GM18505 (cell line): ENCODE measurements around the gene PDE4D.

Experiments used
- ATAC-seq: cut with Tn5 transposase; IDR thresholded peaks from one replicate; pipeline ENCODE4 v1.9.1; 2021; ENCODE audit not compliant: unreplicated experiment
- POLR2A ChIP-seq: IDR thresholded peaks from 4 replicates; pipeline ENCODE4 v1.6.1; 2011; ENCODE audit warnings: borderline replicate concordance; ENCODE audit not compliant: insufficient read depth, insufficient read length; ENCODE audit errors: extremely low read depth

The PDE4D gene

DNA sequence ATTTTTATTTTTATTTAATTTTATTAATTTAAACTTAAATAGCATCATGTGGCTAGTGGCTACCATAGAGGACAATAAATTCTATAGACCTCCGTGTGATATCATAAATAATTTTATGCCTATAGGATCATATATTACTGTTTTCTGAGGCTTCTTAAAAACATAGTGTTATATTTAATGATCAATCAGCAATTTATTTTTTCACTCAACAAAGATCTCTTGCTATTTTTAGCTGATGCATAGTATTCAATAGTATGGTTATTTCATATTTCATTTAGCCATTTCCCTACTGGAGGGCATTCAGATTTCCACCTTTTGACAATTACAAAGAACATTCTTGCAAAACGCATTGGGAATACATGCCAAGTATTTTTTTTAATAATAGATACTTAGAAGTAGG, 114.1 kb downstream of the PDE4D start:
- TF ChIP-seq POLR2A: no peak
- no peak for ATAC-seq

DNA sequence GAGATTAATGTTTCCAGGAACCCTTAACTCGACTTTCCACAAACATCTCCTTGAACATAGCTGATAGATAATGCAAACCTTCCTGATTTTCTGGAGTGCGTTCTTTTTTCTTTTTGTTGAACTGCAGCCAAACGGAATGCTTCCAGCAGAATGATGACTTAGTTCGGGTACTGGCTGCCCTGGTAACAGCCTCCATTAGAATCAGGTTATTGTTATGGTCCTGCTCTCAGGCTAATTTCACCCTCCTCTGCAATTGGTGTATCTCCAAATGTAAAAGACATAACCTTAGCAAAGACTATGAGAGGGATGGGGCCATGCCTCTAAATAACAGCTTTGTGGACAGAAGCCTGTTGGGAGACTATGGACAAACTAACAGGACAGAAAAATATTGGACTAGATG, 116.5 kb downstream of the PDE4D start:
- no peak for ATAC-seq
- no peak for TF ChIP-seq POLR2A

DNA sequence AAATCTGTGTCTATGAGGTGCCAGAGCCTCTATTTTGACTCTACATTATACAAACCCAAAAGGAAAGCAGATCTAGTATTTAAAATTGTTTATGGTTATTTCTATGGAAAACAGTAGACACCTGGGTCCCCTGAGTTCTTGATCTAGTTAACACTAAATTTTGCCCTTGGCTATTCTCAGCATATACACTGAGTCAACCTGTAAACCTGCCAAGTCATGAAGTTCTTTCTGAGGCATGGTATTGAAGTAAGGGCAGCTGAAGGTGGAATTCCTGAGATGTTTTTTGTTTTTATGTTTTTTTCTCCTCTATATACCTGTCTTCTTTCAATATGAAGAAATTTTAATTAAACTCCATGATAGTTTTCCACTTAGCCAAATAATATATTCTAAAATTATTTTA, 120.2 kb downstream of the PDE4D start:
- no peak for TF ChIP-seq POLR2A
- no peak for ATAC-seq

DNA sequence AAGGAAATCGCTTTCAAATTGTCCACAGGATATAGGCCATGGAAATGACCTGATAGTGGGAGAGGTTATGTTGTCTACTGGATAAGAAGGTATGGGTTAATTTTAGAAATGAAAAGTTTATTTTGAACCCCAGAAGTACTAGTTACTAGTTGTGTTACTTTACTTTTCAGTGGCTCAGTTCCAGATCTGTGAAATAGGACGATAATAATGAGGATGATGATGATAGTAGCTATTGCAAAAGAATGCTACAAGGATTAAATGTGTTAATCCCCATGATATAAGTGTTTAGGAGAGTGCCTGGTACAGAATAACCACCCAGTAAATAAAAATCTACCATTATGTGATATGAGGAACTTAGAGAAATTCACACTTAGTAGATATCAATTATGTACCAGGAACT, 120.8 kb downstream of the PDE4D start:
- no peak for TF ChIP-seq POLR2A
- ATAC-seq: no peak

DNA sequence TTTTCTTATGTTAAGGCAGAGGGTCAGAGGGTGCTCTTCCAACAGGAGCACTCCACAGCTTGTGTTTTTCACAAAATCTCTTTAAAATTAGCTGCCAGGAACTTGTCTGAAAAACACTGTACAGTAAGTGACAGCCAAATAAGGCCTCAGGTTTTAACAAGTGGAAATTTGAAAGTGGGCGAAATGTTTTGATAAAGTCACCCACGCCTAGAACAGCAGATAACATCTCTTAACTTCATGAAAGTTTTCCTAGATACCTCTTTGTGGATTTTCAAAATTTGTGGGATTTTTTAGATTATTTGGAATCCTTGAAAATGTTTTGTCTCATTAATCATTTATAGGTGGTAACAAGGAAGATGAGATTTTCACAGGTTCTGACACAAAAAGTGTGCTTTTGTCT, 121.3 kb downstream of the PDE4D start:
- no peak for TF ChIP-seq POLR2A
- ATAC-seq: no peak

DNA sequence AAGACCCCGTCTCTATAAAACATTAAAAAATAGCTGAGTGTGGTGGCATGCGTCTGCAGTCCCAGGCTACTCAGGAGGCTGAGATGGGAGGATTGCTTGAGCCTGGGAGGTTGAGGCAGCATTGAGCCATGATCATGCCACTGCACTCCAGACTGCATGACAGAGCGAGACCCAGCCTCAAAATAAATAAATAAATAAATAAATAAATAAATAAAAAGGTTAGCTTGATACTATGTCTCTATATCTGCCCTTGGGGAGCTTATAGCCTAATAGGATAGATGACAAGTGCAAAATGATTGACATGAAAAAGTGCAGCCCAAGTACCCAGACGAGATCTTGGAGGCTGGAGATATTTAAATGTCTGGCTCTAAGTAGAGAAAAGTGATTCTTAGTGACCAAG, 122.6 kb downstream of the PDE4D start:
- no peak for TF ChIP-seq POLR2A
- ATAC-seq: no peak

DNA sequence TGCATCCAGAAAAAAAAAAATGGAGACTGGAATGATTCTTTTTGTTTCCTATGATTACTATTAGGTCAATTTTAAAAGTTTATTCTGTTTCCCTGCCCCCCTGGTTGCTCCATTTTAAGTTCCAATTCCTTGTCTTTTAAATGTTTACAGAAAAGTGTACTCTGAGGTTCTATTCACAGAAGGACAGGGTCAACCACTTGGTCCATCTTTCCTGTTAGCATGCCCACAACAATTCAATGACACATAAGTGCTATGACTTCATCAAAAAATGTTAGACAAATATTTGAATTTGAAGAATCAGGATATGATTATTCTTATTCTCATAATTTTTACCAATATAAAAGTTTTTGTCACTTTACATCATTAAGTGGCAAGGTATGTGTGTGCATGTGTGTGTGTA, 123.7 kb downstream of the PDE4D start:
- no peak for ATAC-seq
- no peak for TF ChIP-seq POLR2A

DNA sequence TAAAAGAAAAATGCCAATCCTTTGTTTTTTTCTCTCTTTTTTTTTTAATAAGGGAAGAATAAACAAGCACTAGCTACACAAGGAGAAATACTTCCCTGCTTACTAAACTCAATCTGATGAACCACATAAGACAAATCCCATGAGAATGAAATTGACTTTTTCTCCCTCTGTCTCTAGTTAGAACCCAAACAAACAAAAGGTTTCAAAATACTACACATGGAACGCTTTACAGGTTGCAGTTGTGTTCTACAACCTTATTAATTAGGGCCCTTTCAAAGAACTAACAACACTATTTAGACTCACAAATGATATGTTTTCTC, 124.5 kb downstream of the PDE4D start:
- no peak for ATAC-seq
- TF ChIP-seq POLR2A: no peak

DNA sequence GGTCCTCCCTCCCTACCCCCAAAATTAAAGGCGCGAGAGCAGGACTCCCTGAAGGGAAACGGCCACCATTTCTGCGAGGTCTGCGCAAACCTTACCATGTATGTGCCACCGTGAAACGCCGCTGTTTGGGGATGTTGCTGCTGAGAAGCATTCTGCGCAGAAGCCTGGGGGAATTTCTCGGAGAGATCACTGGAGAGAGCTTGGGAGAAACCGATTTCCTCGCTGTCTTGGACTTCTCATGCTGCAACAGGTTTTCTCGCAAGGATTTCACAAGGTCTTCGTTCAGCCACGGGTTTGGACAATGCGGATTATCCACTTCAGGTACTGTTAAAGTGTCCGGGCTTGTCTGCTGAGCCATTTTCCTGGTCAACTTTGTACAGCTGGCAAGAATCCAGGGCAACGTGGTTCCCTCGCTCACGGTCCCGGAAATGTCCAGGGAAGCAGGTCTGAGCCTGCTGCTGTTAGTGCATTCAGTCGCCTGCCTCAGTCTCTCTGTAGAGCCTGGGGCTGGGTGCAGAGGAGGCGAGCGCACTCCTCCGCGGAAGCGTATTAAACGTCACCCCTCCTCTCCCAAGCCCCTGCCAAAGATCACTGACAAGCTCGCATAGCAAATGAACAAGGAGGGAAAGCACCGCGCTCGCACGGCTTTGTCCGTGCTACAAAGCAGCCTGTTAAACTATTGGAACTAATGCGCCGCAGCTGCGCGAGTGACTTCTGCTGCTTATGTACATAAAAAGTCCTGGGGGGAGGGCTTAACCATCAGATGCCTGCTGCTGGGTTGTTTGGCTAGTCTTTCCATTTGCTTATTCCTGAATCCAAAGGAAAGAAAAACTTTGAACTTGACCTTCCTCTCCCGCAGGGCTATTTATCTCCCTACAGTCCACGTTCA, 125.1 kb downstream of the PDE4D start:
- no peak for TF ChIP-seq POLR2A
- no peak for ATAC-seq

DNA sequence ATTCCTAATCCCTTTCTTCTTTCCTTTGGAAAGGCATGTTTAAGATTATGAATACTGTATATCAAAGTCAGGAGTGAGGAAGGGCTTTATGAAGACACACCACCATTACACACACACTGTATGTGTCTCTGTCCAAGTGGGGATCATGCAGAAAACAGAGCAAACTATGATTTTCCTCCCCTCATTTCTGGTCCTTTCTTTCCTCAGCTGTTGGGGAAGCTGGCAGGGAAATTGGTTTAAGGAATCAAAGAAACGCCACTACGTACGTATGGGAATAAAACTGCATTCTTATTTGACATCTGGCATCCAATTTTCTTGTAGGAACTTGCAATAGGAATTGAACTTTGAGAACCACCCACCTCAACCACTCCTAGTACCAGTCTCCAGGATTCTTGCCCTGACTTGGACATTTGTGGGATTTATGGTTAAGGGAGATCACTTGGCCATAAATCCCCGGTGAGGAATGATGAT, 125.8 kb downstream of the PDE4D start:
- no peak for ATAC-seq
- TF ChIP-seq POLR2A: no peak

DNA sequence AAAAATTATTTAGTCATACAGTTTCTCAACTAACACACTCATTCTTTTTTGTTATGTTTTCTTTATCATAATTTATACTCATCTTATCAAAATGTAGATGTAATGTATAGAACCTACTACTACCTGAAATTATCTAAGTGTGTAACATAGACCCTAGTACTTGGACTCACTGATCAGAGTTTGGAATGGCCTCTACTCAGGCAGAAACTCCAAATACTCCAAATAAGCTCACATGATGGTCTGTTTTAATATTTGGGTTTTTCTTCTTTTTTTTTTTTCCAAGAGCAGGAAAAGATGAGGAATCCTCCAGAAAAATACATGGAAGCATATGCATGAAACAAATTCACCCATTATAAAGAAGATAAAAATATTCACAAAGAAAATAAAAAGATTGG, 126.3 kb downstream of the PDE4D start:
- ATAC-seq: no peak
- TF ChIP-seq POLR2A: no peak

DNA sequence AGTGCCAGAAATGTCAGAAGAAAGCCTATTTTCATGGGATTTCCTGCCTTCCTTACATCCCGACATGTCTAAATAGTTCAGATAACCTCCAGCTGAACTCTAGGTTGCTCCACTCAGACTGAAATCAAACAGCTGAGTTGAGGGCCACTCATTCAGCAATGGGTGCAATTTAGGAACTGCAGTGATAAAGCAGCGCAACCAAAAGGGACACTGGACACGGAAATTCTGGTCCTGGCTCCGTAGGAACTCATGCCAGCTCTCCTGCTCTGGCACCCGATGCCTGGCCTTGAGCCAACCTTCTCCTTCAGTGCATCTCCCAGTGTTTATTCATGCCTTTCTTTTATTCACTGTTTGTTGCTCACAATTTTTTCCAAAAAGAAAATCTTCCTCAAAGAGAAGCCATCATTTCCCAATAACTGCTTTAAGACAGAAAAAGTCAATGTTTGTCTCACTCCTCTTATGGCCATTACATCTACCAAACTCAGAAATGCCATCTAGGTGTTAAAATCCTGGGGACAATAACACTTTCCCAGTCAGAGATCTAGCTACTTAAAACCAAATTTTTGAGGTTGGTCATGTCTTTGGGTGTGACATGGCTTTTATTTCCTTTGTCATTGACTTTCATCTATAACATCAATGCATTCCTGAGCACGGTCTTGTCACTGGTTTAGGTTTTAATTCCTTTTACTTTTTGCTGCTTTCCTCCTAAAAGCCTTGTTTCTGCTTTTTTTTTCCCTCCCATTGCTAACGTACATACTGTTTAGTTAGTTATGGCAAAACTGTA, 126.9 kb downstream of the PDE4D start:
- TF ChIP-seq POLR2A: no peak
- ATAC-seq: no peak

DNA sequence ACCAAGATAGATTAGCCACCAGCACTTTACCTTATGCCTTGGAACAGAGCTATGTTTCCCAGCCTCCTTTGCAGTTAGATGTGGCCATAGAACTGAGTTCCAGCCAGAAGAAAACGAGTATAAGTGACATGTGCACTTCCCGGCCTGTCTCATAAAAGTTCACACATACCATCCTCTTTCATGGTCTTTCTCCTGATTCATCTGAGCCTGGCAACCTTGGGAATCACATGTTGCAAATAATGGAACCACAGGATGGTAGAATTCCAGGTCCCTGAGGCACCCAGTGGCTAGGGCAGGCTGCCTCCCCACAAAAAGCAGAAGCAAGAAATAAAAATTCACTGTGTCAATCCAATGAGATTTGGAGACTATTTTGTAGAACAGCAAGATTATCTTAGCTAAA, 128.1 kb downstream of the PDE4D start:
- TF ChIP-seq POLR2A: no peak
- ATAC-seq: no peak

DNA sequence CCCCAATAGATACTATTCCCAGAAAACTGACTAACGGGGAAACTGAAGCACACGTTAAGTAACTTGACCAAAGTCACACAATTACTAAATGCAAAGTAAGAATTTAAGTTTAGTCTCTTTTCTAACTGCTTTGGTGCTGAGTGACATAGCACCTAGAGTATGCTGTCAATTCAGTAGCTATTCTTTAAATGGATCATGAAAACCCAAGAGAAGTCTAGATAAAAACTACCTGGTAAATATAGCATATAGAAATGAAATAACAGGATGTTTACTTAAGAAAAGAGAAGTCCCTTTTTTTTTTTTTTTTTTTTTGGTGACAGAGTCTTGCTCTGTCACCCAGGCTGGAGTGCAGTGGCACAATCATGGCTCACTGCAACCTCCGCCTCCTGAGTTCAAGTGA, 129.2 kb downstream of the PDE4D start:
- no peak for TF ChIP-seq POLR2A
- no peak for ATAC-seq
